ENCODE results near the gene SOX21. TPM values are rescaled to one million over a fixed set of nuclear protein-coding genes. Genes with fewer than 3 reads are reported as not detected.

SOX21 gene
- total RNA-seq, 1 experiment from 2014 or later = 11.4 TPM

GRCh38 chr13:94705081-94706030 lies 7.0 kb downstream of the SOX21 start:
- TF ChIP-seq TEAD4 (CRISPR knock-in tag; IDR thresholded peaks at IDR 0.05) = 0 out of 2 replicates have a peak, but pooled peaks have one; percentile 27
- no peak for TF ChIP-seq HMGA2 (CRISPR knock-in tag; IDR thresholded peaks at IDR 0.05)
- peak; percentile 5; the same call in 1 of the 2 replicates for TF ChIP-seq USF2 (CRISPR knock-in tag; IDR thresholded peaks at IDR 0.05)
- peak; percentile 83 for TF ChIP-seq MAX (CRISPR knock-in tag; IDR thresholded peaks at IDR 0.05)
- TF ChIP-seq FOXP1 (CRISPR knock-in tag; IDR thresholded peaks at IDR 0.05; ENCODE audit: borderline replicate concordance) = peak; percentile 39; the same call in 1 of the 2 replicates
- 0 out of 2 replicates have a peak, but pooled peaks have one; percentile 18 for TF ChIP-seq ZNF281 (CRISPR knock-in tag; IDR thresholded peaks at IDR 0.05)
- 0 out of 2 replicates have a peak, but pooled peaks have one; percentile 29 for TF ChIP-seq ZNF232 (CRISPR knock-in tag; IDR thresholded peaks at IDR 0.05)
- no peak for TF ChIP-seq ATF6 (CRISPR knock-in tag; IDR thresholded peaks at IDR 0.05)
- peak; percentile 63; the same call in 1 of the 2 replicates for TF ChIP-seq USF1 (CRISPR knock-in tag; IDR thresholded peaks at IDR 0.05)
- 0 out of 2 replicates have a peak, but pooled peaks have one; percentile 29 for TF ChIP-seq FOXK1 (CRISPR knock-in tag; IDR thresholded peaks at IDR 0.05)
- no peak for TF ChIP-seq PRDM15 (CRISPR knock-in tag; IDR thresholded peaks at IDR 0.05)
- TF ChIP-seq CREM (CRISPR knock-in tag; IDR thresholded peaks at IDR 0.05) = peak; percentile 52; the same call in 1 of the 2 replicates
- no peak for TF ChIP-seq CREB1 (CRISPR knock-in tag; IDR thresholded peaks at IDR 0.05)
- TF ChIP-seq ATF2 (CRISPR knock-in tag; IDR thresholded peaks at IDR 0.05; ENCODE audit: borderline replicate concordance, low read depth) = 0 out of 2 replicates have a peak, but pooled peaks have one; percentile 22
- TF ChIP-seq FOXP4 (CRISPR knock-in tag; IDR thresholded peaks at IDR 0.05) = peak; percentile 45; the same call in 1 of the 2 replicates
- H3K36me3 Mint-ChIP-seq = no peaks in the 10 kb centered on the region
- peaks cover 67% of the 10 kb centered on the region for H3K4me1 Mint-ChIP-seq
- no peaks in the 10 kb centered on the region for H3K9me3 Mint-ChIP-seq
- H3K27ac Mint-ChIP-seq = peak overlapping the region; percentile 61
- ChIA-PET POLR2A (no interaction called here), CTCF (interaction anchor here (0.7 to 1.6 kb wide), 5 partner anchors 31 to 268 kb away, joined by 3 to 7 read pairs (median 4); no protein-coding TSS in a partner anchor)
- H3K27me3 Mint-ChIP-seq (ENCODE audit: low read depth) = peaks cover 98% of the 10 kb centered on the region
- ATAC-seq (no peak), DNase-seq (ENCODE audit: low spot score) (peak; percentile 48)
- peak overlapping the region; percentile 79 for H3K4me3 Mint-ChIP-seq

Measured in WTC11 (cell line).